Osteoblast (primary cell): ENCODE measurements around the gene RBM18. TPM values are rescaled to one million over a fixed set of nuclear protein-coding genes. Genes with fewer than 3 reads are reported as not detected.

Experiments used
- DNase-seq: peaks from one replicate; pipeline ENCODE4 v3.0.0; 2011; ENCODE audit warnings: low spot score, mixed read lengths; ENCODE audit not compliant: insufficient read length; ENCODE audit errors: missing footprints
- H2AFZ ChIP-seq: 2 replicates; pipeline ENCODE4 v1.6.0; 2011; ENCODE audit warnings: mild to moderate bottlenecking, low read length
- H3K27ac ChIP-seq: 2 replicates; pipeline ENCODE4 v1.5.1; 2011; ENCODE audit warnings: mild to moderate bottlenecking, low read depth, low read length, moderate library complexity
- H3K27me3 ChIP-seq: 2 replicates; pipeline ENCODE4 v1.6.0; 2012; ENCODE audit warnings: mild to moderate bottlenecking, control low read depth, inconsistent platforms, low read length, moderate library complexity; ENCODE audit not compliant: insufficient read depth
- H3K36me3 ChIP-seq: 2 replicates; pipeline ENCODE4 v1.5.1; 2011; ENCODE audit warnings: mild to moderate bottlenecking, low read length, control low read depth, moderate library complexity; ENCODE audit not compliant: insufficient read depth
- H3K4me1 ChIP-seq: 2 replicates; pipeline ENCODE4 v1.5.1; 2011; ENCODE audit warnings: mild to moderate bottlenecking, low read length, control low read depth, moderate library complexity; ENCODE audit not compliant: insufficient read depth
- H3K4me2 ChIP-seq: 2 replicates; pipeline ENCODE4 v1.6.0; 2011; ENCODE audit warnings: mild to moderate bottlenecking, low read length; ENCODE audit not compliant: insufficient read depth
- H3K4me3 ChIP-seq: fragments of 200-600 bp; sonication (generic); 3 replicates; pipeline ENCODE4 v1.5.1; 2012; ENCODE audit warnings: mild to moderate bottlenecking, low read length, inconsistent platforms; ENCODE audit not compliant: insufficient read depth
- H3K79me2 ChIP-seq: 2 replicates; pipeline ENCODE4 v1.6.0; 2012; ENCODE audit warnings: mild to moderate bottlenecking, low read length, control low read depth, inconsistent platforms; ENCODE audit not compliant: insufficient read depth
- H3K9me3 ChIP-seq: 2 replicates; pipeline ENCODE4 v1.5.1; 2011; ENCODE audit warnings: low read depth, low read length, control low read depth
- H4K20me1 ChIP-seq: 2 replicates; pipeline ENCODE4 v1.6.0; 2012; ENCODE audit warnings: mild to moderate bottlenecking, low read length, control low read depth; ENCODE audit not compliant: insufficient read depth
- total RNA-seq: library from RNA; depleted of rRNA; stranded (reverse); fragments of >200 nt; gene quantifications from 2 replicates; pipeline ENCODE4 v1.2.3, GENCODE V29; 2012
- TF ChIP-seq, protein P1 (sequence below): IDR thresholded peaks from 2 replicates; pipeline ENCODE4 v1.5.1; 2011; ENCODE audit warnings: mild to moderate bottlenecking, low read depth, low read length, moderate library complexity; ENCODE audit errors: extremely low read depth

RBM18 gene
- total RNA-seq, 1 donor = 10.9 TPM

DNA sequence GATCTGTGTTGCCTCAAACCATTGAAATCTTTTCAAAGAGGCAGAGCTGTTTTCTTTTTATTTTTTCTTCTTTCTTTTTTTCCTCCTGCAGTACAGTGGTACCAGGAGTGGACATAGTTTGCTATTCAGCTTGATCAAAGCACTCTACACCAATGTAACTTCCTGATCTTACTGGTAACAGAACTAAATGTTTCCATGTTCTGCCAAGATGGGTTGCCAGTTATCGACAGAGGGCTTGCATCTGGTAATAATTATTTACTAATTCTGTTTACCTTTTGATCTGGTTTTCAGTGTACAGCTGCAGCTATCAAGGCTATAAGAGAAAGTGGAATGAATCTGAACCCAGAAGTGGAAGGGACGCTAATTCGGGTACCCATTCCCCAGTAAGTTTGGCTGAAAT lies 26.8 kb upstream of the RBM18 start:
- Histone ChIP-seq H3K79me2 (peaks cover 12% of the 10 kb centered on the region), H2AFZ (no peak overlapping the region), H3K27ac (no peak overlapping the region), H3K4me1 (no peaks in the 10 kb centered on the region), H3K36me3 (peaks cover 35% of the 10 kb centered on the region), H3K9me3 (no peaks in the 10 kb centered on the region), H4K20me1 (no peaks in the 10 kb centered on the region), H3K4me2 (no peak overlapping the region), H3K27me3 (no peaks in the 10 kb centered on the region), H3K4me3 (no peak overlapping the region)
- TF ChIP-seq, protein P1, sequence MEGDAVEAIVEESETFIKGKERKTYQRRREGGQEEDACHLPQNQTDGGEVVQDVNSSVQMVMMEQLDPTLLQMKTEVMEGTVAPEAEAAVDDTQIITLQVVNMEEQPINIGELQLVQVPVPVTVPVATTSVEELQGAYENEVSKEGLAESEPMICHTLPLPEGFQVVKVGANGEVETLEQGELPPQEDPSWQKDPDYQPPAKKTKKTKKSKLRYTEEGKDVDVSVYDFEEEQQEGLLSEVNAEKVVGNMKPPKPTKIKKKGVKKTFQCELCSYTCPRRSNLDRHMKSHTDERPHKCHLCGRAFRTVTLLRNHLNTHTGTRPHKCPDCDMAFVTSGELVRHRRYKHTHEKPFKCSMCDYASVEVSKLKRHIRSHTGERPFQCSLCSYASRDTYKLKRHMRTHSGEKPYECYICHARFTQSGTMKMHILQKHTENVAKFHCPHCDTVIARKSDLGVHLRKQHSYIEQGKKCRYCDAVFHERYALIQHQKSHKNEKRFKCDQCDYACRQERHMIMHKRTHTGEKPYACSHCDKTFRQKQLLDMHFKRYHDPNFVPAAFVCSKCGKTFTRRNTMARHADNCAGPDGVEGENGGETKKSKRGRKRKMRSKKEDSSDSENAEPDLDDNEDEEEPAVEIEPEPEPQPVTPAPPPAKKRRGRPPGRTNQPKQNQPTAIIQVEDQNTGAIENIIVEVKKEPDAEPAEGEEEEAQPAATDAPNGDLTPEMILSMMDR = no peak
- no peak for DNase-seq

DNA sequence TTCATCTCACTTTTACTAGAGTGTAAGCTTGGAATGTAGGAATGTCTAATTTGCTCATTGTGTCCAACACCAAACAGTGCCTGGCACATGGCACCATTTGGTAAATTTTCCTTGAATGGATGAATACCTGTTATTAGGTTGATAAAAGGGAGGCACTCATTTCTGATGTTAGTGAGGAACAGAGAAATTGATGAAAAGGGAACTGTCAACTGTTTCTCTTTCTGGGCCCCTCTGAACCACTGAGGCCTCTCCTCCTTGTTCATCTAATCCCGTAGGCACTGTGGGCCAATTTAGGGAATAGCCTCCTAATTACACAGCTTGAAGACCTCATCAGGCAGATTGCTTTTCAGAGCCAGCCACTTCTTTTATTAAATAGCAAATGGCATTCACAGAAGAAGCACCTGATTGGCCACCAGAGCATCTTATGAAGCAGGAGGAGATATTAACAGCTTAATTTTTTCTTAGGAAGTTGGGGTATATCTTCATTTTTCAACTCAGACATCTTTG lies 22.6 kb upstream of the RBM18 start:
- peaks cover 46% of the 10 kb centered on the region for H3K36me3 ChIP-seq
- H3K4me3 ChIP-seq = no peak overlapping the region
- no peaks in the 10 kb centered on the region for H3K27me3 ChIP-seq
- H3K4me1 ChIP-seq = no peaks in the 10 kb centered on the region
- H3K79me2 ChIP-seq = peaks cover 12% of the 10 kb centered on the region
- DNase-seq = no peak
- H3K27ac ChIP-seq = no peak overlapping the region
- no peaks in the 10 kb centered on the region for H4K20me1 ChIP-seq
- TF ChIP-seq, protein P1 = no peak
- no peak overlapping the region for H3K4me2 ChIP-seq
- H3K9me3 ChIP-seq = no peaks in the 10 kb centered on the region
- H2AFZ ChIP-seq = no peak overlapping the region

DNA sequence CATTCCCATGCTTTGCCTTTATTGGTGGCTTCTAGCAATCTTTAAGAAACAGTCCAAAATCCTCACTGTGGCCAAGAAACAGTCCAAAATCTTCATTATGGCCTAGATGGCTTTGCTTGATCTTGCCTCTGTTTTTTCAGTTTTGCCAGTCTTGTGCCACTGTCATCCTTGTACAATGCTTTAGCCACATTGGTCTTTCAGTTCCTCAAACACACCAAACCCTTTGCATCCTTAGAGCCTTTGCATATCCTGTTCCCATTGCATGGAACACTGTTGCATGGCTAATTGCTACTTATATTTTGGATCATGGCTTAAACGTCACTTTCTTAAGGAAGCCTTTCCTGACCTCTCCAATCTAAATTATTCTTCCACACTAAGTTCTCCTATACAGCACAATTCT lies 22.1 kb upstream of the RBM18 start:
- Histone ChIP-seq H3K4me3 (no peak overlapping the region), H3K4me2 (no peak overlapping the region), H3K36me3 (peaks cover 43% of the 10 kb centered on the region), H3K27ac (no peak overlapping the region), H3K79me2 (peaks cover 16% of the 10 kb centered on the region), H3K27me3 (no peaks in the 10 kb centered on the region), H3K9me3 (no peaks in the 10 kb centered on the region), H3K4me1 (no peaks in the 10 kb centered on the region), H2AFZ (no peak overlapping the region), H4K20me1 (no peaks in the 10 kb centered on the region)
- no peak for DNase-seq
- TF ChIP-seq, protein P1 = no peak

GRCh38 chr9:122281368-122281767 lies 16.7 kb upstream of the RBM18 start:
- Histone ChIP-seq H4K20me1 (peaks cover 7% of the 10 kb centered on the region), H2AFZ (no peak overlapping the region), H3K4me3 (no peak overlapping the region), H3K4me2 (no peak overlapping the region), H3K9me3 (peaks cover 3% of the 10 kb centered on the region), H3K36me3 (peaks cover 34% of the 10 kb centered on the region), H3K79me2 (peaks cover 42% of the 10 kb centered on the region), H3K27me3 (no peaks in the 10 kb centered on the region), H3K4me1 (no peaks in the 10 kb centered on the region), H3K27ac (no peak overlapping the region)
- DNase-seq = no peak
- TF ChIP-seq, protein P1 = no peak
